Measurements from ENCODE around the gene PLAC8L1. TPM values are rescaled to one million over a fixed set of nuclear protein-coding genes. Genes with fewer than 3 reads are reported as not detected.

The PLAC8L1 gene
- total and polyA plus RNA-seq, 2 of the 8 experiments (the other 6 are each of a cell fraction or from before 2014, with no cell fraction given) = 0.42 TPM; not detected in 1

DNA sequence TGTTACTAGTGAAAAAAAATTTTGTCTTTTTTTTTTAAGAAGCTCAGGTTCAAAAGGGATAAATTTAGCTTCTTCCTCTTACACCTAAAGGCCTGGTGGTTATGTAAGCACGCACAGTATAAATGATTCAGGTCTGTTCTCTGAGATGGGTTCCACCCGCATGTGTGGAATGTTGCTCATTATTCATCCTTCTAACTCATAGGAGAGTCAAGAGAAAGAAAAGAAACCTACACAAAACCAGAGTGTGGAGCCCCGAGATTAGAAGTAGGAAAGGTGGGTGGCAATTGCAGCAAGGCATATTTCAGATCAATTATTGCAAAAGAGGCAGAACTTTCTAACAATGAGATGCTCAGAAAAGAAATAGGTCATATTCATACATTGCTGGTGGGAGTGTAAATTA, 13.5 kb downstream of the PLAC8L1 start:
- Histone ChIP-seq H3K9me3 (ENCODE audit: insufficient read depth in 2 of 2, low read depth in 1 of 2, low read length in 1 of 2) (no peaks in the 10 kb centered on the region), H3K4ac (replicated peaks; ENCODE audit: insufficient read length, low read depth, low read length) (no peak overlapping the region), H3K56ac (replicated peaks; ENCODE audit: insufficient read length, low read depth, low read length) (no peak overlapping the region), H3K23ac (ENCODE audit: insufficient read length) (no peak overlapping the region), H2AFZ (ENCODE audit: low read length) (no peak overlapping the region), H2BK12ac (ENCODE audit: low read depth, low read length) (no peak overlapping the region), H4K5ac (ENCODE audit: insufficient read length, low read depth, low read length) (no peak overlapping the region), H3K14ac (ENCODE audit: insufficient read length) (no peak overlapping the region), H3K4me3 (ENCODE audit: extremely low read depth in 1 of 4, insufficient read depth in 2 of 4, low read depth in 3 of 4, low read length in 4 of 4) (no peak overlapping the region), H3K23me2 (ENCODE audit: low read depth, low read length) (no peaks in the 10 kb centered on the region), H2BK15ac (ENCODE audit: low read length) (no peak overlapping the region), H3K27ac (ENCODE audit: low read depth, low read length) (no peak overlapping the region), H3K18ac (ENCODE audit: extremely low read depth, low read length) (no peak overlapping the region), H3K79me2 (ENCODE audit: control insufficient read depth in 1 of 2, insufficient read depth in 2 of 2, low read length in 2 of 2) (no peaks in the 10 kb centered on the region), H4K20me1 (replicated peaks in 1 of 2; ENCODE audit: control insufficient read depth in 1 of 2, insufficient read depth in 2 of 2, low read length in 2 of 2) (no peaks in the 10 kb centered on the region), H2BK5ac (ENCODE audit: low read depth, low read length) (no peak overlapping the region), H4K8ac (ENCODE audit: extremely low read depth, insufficient read depth, low read length) (no peak overlapping the region), H4K91ac (replicated peaks; ENCODE audit: insufficient read length, low read length) (no peak overlapping the region), H3K9ac (replicated peaks in 1 of 4; ENCODE audit: extremely low read depth in 1 of 4, low read depth in 3 of 4, low read length in 3 of 4) (no peak overlapping the region), H3K27me3 (replicated peaks in 1 of 4; ENCODE audit: control insufficient read depth in 3 of 4, extremely low read depth in 1 of 4, insufficient read depth in 3 of 4, low read length in 3 of 4) (no peaks in the 10 kb centered on the region), H2BK120ac (replicated peaks; ENCODE audit: low read depth, low read length) (no peak overlapping the region), H3K4me1 (replicated peaks in 1 of 4; ENCODE audit: control insufficient read depth in 3 of 4, insufficient read depth in 4 of 4, low read length in 3 of 4) (no peaks in the 10 kb centered on the region), H2AK5ac (ENCODE audit: low read depth, low read length) (no peak overlapping the region), H2BK20ac (ENCODE audit: low read length) (no peak overlapping the region), H3K4me2 (ENCODE audit: insufficient read depth in 1 of 2, low read depth in 2 of 2, low read length in 2 of 2) (no peak overlapping the region), H3K36me3 (ENCODE audit: control insufficient read depth in 2 of 4, insufficient read depth in 4 of 4, low read length in 3 of 4) (no peaks in the 10 kb centered on the region), H3K79me1 (ENCODE audit: low read depth, low read length) (no peaks in the 10 kb centered on the region)
- no peak for DNase-seq (ENCODE audit: low read depth in 1 of 2, low spot score in 2 of 2)
- CTCF ChIA-PET (ENCODE audit: partially characterized antibody) = interaction anchor here (0.6 to 1.0 kb wide), 4 partner anchors 9 to 518 kb away, joined by 3 to 5 read pairs (median 4); no protein-coding TSS in a partner anchor
- 95% methylated on average over 3 of the region's 3 CpGs; no CpG with 5 or more reads in 1 of the 2 experiments for WGBS, 2 experiments (ENCODE audit: extremely low coverage in 1 of 2, insufficient coverage in 1 of 2, insufficient read length in 1 of 2, insufficient replicate concordance in 2 of 2, low coverage in 1 of 2, low lambda C conversion rate in 2 of 2, missing lambda C conversion rate in 1 of 2)
- POLR2A ChIA-PET (ENCODE audit: partially characterized antibody) = interaction anchor here (0.6 to 0.7 kb wide), 2 partner anchors 106 to 309 kb away, joined by 3 to 4 read pairs; no protein-coding TSS in a partner anchor
- no peak for FAIRE-seq
- TF ChIP-seq TAF1 (IDR thresholded peaks at IDR 0.05; ENCODE audit: low read depth, low read length) = no peak
- TF ChIP-seq TBP (IDR thresholded peaks at IDR 0.05; ENCODE audit: low read depth, low read length) = no peak
- no peak for TF ChIP-seq BACH1 (IDR thresholded peaks at IDR 0.05; ENCODE audit: low read length)
- no peak for TF ChIP-seq SP2 (IDR thresholded peaks at IDR 0.05; ENCODE audit: low read length)
- no peak for TF ChIP-seq BRCA1 (IDR thresholded peaks at IDR 0.05; ENCODE audit: low read depth, low read length)
- TF ChIP-seq, protein P1, sequence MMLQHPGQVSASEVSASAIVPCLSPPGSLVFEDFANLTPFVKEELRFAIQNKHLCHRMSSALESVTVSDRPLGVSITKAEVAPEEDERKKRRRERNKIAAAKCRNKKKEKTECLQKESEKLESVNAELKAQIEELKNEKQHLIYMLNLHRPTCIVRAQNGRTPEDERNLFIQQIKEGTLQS (IDR thresholded peaks at IDR 0.05; ENCODE audit: insufficient read depth, low read depth, low read length) = no peak
- TF ChIP-seq POLR2AphosphoS5 (IDR thresholded peaks at IDR 0.05; ENCODE audit: low read depth, low read length) = no peak
- no peak for TF ChIP-seq SP1 (IDR thresholded peaks at IDR 0.05; ENCODE audit: low read depth, low read length)

Data from H1 (cell line).